Ovary (tissue), 9 donors: ENCODE data around the gene SV2C. TPM values are rescaled to one million over a fixed set of nuclear protein-coding genes. Genes with fewer than 3 reads are reported as not detected.

Source experiments
- DNase-seq, 5 donors: peaks; one replicate each; pipeline ENCODE4 v3.0.0-alpha.2; 2019 to 2020
- H3K27ac ChIP-seq, 2 donors: fragments of 200-600 bp; one replicate each; pipeline versions ENCODE4 v1.5.1 to v1.8.0; 2019 to 2022
- H3K27me3 ChIP-seq: fragments of 200-600 bp; one replicate; pipeline ENCODE4 v1.8.0; 2022
- H3K36me3 ChIP-seq: fragments of 200-600 bp; sonication (generic); one replicate; pipeline ENCODE4 v1.5.1; 2019
- H3K4me1 ChIP-seq: one replicate; pipeline ENCODE4 v1.8.1; 2013; ENCODE audit warnings: mild to moderate bottlenecking, moderate library complexity; ENCODE audit not compliant: insufficient read depth
- H3K4me3 ChIP-seq: fragments of 200-600 bp; sonication (generic); one replicate; pipeline ENCODE4 v1.5.1; 2017
- H3K9me3 ChIP-seq, 2 donors: fragments of 200-600 bp in 1 of 2; sonication (generic) in 1 of 2; one replicate each; pipeline versions ENCODE4 v1.5.1 to v1.8.1; 2013 to 2019; ENCODE audit warnings: mild to moderate bottlenecking in 1 of 2, moderate library complexity in 1 of 2
- EP300 ChIP-seq: sonication (generic); formaldehyde crosslinking; IDR thresholded peaks from one replicate; pipeline ENCODE4 v1.6.1; 2017; ENCODE audit warnings: antibody characterized with exemption
- POLR2A ChIP-seq: fragments of 450-650 bp; IDR thresholded peaks from one replicate; pipeline ENCODE4 v1.6.1; 2017; ENCODE audit warnings: antibody characterized with exemption, mild to moderate bottlenecking, moderate library complexity
- WGBS, 3 donors: extraction: QIAGEN DNeasy Blood & Tissue Kit in 1 of 3; methylation state at CpG; one replicate each; pipeline versions ENCODE4 v1.1.5 to v1.1.7; 2013 to 2017; 5-methylcytosine and 5-hydroxymethylcytosine counted together
- intact Hi-C, 4 donors: fragments of 100-400 bp; cut with DNase I; formaldehyde crosslinking; loops; one replicate each; pipeline versions ENCODE4 v1.11.0 to v1.15.1; 2022 to 2023
- polyA plus RNA-seq, 2 donors: library from polyadenylated mRNA; stranded (reverse); fragments of 200-250 nt in 1 of 2; fragments of 350-450 nt in 1 of 2; fragmentation: Illumina TruSeq in 1 of 2; extraction: RNeasy Lipid Tissue Mini Kit (QIAGEN cat#74804) in 1 of 2; gene quantifications; one replicate each; pipeline ENCODE4 v1.2.3, GENCODE V29; 2013 to 2014
- total RNA-seq, 7 donors: library from RNA; depleted of rRNA in 2 of 7; stranded (reverse); fragments of >200 nt in 2 of 7; fragmentation: NEBNext Ultra II Directional in 3 of 7; extraction: Animal tissue kit (Norgen Biotek cat#: 25700) in 3 of 7; gene quantifications; one replicate each; pipeline versions ENCODE4 v1.1.0 to v1.2.4, GENCODE V29; 2016 to 2023
- TF ChIP-seq, protein P1 (sequence below), 3 donors: fragments of 450-650 bp in 2 of 3; fragments of 200-600 bp in 1 of 3; IDR thresholded peaks; one replicate each; pipeline versions ENCODE4 v1.5.1 to v1.8.0; 2016 to 2022; ENCODE audit warnings: antibody characterized with exemption in 3 of 3, mild to moderate bottlenecking in 1 of 3
- donor health status: DM: no; HTN: no; CAD: no; lungs with moderate emphysema.
- donor health status: DM: no; HTN: no; CAD: no.
- donor health status: Bipolar disorder and iron deficiency.
- donor health status: DM: yes; HTN: yes; CAD: no.
- donor health status: DM: no; HTN: no; CAD: no.
- donor health status: DM: yes; HTN: yes; CAD: no.

Gene SV2C
- total and polyA plus RNA-seq, 9 donors = 0.10 to 1.3 (median 0.51) TPM

GRCh38 chr5:76383126-76383832 is 300.1 kb downstream of the SV2C start:
- H3K27me3 ChIP-seq = no peaks in the 10 kb centered on the region
- no peaks in the 10 kb centered on the region for H3K9me3 ChIP-seq
- no peaks in the 10 kb centered on the region for H3K36me3 ChIP-seq
- intact Hi-C loops = no loop called here
- DNase-seq = no peak
- TF ChIP-seq EP300 (no peak), POLR2A (no peak)
- TF ChIP-seq, protein P1, sequence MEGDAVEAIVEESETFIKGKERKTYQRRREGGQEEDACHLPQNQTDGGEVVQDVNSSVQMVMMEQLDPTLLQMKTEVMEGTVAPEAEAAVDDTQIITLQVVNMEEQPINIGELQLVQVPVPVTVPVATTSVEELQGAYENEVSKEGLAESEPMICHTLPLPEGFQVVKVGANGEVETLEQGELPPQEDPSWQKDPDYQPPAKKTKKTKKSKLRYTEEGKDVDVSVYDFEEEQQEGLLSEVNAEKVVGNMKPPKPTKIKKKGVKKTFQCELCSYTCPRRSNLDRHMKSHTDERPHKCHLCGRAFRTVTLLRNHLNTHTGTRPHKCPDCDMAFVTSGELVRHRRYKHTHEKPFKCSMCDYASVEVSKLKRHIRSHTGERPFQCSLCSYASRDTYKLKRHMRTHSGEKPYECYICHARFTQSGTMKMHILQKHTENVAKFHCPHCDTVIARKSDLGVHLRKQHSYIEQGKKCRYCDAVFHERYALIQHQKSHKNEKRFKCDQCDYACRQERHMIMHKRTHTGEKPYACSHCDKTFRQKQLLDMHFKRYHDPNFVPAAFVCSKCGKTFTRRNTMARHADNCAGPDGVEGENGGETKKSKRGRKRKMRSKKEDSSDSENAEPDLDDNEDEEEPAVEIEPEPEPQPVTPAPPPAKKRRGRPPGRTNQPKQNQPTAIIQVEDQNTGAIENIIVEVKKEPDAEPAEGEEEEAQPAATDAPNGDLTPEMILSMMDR (IDR thresholded peaks at IDR 0.05) = no peak
- H3K27ac ChIP-seq = no peak overlapping the region
- no peaks in the 10 kb centered on the region for H3K4me1 ChIP-seq
- H3K4me3 ChIP-seq = no peak overlapping the region
- 84 to 87% (median 86%) methylated on average over 4 of the region's 4 CpGs for WGBS, 3 donors

DNA sequence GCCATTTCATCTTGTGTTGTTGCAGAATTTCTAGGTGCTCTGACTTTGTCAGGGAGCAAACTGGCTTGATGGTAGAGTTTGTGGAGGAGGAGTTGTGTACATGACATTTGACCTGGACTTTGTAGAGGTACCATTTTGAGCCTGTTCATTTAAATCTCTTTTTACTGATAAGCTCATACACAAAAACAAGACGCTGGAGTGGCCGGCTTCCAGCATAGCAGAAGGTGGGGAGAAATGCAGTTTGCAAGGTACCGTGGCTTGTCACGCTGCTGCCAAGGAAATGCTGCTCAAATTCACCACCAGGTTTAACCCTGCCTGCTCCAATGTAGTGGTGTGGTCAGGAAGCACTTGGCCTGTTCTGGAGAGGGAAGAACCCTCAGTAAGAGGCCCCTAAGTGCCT is 301.0 kb downstream of the SV2C start:
- no peaks in the 10 kb centered on the region for H3K36me3 ChIP-seq
- no peak overlapping the region for H3K4me3 ChIP-seq
- TF ChIP-seq POLR2A (no peak), EP300 (no peak)
- TF ChIP-seq, protein P1 (IDR thresholded peaks at IDR 0.05) = no peak
- H3K4me1 ChIP-seq = no peaks in the 10 kb centered on the region
- no peaks in the 10 kb centered on the region for H3K27me3 ChIP-seq
- intact Hi-C loops = no loop called here
- DNase-seq = no peak
- no peaks in the 10 kb centered on the region for H3K9me3 ChIP-seq
- 17 to 28% (median 24%) methylated on average over 4 of the region's 4 CpGs for WGBS, 3 donors
- no peak overlapping the region for H3K27ac ChIP-seq

GRCh38 chr5:76384705-76385104 is 301.5 kb downstream of the SV2C start:
- Histone ChIP-seq H3K36me3 (no peaks in the 10 kb centered on the region), H3K27ac (no peak overlapping the region), H3K27me3 (no peaks in the 10 kb centered on the region), H3K4me1 (no peaks in the 10 kb centered on the region), H3K9me3 (no peaks in the 10 kb centered on the region), H3K4me3 (no peak overlapping the region)
- intact Hi-C loops = no loop called here
- no peak for TF ChIP-seq EP300
- TF ChIP-seq POLR2A = no peak
- TF ChIP-seq, protein P1 (IDR thresholded peaks at IDR 0.05) = no peak
- WGBS, 3 donors = 88 to 94% (median 93%) methylated on average over 3 of the region's 3 CpGs
- DNase-seq = no peak

- no peaks in the 10 kb centered on the region for H3K36me3 ChIP-seq
- H3K4me1 ChIP-seq = no peaks in the 10 kb centered on the region
- intact Hi-C loops = no loop called here
- H3K27ac ChIP-seq = no peak overlapping the region
- 94 to 95% (median 95%) methylated on average over 5 of the region's 5 CpGs for WGBS, 3 donors
- TF ChIP-seq, protein P1 (IDR thresholded peaks at IDR 0.05) = no peak
- TF ChIP-seq POLR2A (no peak), EP300 (no peak)
- DNase-seq = no peak
- H3K27me3 ChIP-seq = no peaks in the 10 kb centered on the region
- H3K4me3 ChIP-seq = no peak overlapping the region
- no peaks in the 10 kb centered on the region for H3K9me3 ChIP-seq
Measured at GRCh38 chr5:76385540-76385939, 302.4 kb downstream of the SV2C start.
